HG02973 (cell line): ENCODE measurements around the gene MLKL.

ENCODE experiments used
- ATAC-seq: cut with Tn5 transposase; IDR thresholded peaks from one replicate; pipeline ENCODE4 v1.9.1; 2021; ENCODE audit warnings: moderate library complexity; ENCODE audit not compliant: unreplicated experiment

The MLKL gene

DNA sequence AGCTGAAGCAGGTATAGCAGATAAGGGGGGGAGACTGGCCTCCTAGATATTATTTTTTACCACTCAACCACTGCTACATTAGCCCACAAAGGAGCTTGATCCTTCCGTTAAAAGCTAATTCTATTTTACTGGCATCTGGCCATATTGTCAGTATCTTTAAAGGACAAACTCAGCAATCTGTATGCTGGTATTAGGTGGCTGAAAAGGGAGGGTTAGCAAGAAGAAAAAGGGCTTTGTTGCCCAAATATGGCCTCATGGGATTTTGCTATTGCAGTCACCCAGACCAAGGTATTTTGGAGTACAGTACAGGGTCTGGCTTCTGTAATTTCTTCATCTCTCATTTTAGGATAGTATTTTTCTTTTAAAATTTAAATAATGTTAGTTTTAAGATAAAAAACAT is 48.4 kb downstream of the MLKL start:
- ATAC-seq: no peak

DNA sequence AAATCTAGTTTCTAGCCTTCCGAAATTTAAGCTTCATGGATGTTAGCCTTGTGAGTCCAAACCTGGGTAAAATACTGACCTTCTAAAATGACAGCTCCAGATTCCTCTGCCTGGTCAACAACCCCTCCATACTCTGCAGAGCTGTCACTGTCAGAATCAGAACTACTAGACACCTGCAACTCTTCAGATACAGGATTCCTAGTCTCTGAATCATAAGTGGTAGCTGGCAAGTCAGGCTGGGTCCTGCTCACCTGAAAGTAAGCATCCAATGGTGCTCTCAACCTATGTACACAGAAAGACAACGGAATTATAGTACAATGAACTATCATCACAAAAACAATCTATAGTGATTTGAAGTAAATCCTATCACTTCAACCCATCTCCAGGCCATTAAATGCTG is 48.8 kb downstream of the MLKL start:
- ATAC-seq: no peak

DNA sequence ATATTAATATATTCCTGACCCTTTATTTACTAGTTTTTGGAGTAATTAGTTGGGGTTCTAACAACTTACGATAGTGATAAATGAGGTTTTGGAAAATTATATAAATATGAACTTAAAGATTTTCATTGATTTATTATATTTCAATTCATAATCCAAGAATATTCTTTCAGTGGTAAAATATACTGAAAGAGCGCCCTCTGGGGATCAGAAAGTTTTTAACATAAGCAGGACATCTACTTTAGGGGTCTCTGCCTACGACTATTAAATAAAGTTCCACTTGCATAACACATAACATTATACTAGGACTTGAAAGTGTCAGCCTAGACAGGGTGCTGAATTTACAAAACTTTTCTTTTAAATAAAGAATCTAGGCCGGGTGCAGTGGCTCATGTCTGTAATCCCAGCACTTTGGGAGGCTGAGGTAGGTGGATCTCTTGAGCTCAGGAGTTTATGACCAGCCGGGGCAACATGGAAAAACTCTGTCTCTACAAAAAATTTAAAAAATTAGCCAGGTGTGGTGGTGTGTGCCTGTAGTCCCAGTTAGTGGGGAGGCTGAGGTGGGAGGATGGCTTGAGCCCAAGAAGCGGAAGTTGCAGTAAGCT is 49.6 kb downstream of the MLKL start:
- ATAC-seq: no peak

DNA sequence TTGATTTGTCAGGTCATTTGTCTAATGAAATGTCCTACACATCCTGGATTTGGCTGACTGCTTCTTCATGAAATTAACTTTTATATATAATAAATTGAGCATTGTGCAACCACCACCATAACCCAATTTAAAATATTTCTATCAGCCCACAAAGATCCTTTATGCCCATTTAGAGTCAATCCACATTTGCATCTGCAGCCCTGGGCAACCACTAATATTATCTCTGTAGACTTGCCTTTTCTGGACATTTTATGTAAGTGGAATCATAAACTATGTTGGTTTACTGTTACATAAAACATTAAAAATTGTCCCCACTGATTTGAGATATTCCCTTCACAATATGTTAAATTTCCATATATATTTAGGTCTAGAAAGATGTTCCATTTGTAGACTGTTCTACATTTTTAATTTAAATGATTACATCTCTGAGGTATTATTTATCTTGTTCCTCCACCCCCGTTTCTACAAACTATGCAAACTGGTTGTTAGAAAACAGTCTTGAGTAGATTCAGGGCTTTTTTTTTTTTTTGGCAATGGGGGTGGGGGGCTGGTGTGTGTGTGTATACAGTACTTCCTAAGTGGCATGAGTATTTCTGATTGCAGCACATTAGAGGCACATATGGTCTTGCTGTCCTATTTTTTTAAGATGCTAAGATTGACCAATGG is 50.7 kb downstream of the MLKL start:
- ATAC-seq: no peak

DNA sequence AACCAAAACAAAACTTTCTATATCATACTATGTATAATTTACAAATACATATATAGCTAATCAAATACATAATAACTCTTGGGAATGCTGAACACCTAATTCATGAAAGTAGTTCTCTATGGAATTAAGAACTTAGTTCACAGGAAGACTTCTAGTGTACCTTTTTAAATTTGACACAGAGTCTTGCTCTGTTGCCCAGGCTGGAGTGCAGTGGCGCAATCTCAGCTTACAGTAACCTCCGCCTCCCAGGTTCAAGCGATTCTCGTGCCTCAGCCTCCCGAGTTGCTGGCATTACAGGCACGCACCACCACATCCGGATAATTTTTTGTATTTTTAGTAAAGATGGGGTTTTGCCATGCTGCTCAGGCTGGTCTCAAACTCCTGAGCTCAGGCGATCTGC is 58.7 kb downstream of the MLKL start:
- ATAC-seq: no peak

DNA sequence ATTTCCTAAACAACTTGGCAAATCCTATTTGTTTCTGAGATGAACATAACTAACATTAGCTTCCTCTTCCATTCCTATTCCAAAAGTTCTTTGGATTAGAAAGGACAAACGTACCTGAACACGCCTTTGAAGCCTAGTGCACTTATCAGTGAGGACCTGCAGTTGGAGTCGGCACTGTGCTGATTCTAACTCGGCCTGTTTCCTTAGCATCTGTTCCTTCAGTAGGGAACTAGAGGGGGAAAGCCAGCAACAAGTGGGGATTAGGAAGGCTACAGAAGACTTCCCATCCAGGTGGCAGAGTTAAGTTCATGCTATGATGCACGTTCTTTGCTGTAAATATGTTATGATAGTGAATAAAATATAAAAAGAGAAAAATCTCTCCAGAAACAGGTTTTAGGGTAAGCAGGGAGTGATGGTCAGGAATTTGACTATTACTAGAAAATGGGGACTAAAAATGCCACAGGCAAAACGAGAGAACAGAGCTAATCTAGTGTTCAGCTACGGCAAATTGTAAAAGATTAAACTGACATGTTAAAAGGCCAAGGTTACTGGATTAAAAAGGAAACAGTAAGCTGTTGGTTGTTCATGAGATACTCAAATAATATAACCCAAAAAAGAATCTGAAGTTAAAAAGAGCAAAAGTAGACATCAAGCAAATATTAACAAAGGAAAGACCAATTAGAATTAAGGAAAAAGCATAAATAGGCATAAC is 62.8 kb downstream of the MLKL start:
- no peak for ATAC-seq

DNA sequence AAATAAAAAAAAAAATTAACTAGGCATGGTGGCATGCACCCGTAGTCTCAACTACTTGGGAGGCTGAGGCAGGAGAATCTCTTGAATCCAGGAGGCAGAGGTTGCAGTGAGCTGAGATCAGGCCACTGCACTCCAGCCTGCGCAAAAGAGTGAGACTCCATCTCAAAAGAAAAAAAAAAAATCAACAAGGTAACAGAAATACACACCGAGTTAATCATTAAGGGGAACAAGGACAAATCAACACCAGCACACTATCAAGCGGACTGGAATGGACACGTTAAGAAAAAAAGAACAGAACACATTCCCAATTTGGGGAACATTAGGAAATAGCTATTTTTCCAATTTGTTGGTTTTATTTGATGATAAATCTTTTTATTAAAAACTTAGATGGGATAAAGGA is 65.4 kb downstream of the MLKL start:
- ATAC-seq: no peak

DNA sequence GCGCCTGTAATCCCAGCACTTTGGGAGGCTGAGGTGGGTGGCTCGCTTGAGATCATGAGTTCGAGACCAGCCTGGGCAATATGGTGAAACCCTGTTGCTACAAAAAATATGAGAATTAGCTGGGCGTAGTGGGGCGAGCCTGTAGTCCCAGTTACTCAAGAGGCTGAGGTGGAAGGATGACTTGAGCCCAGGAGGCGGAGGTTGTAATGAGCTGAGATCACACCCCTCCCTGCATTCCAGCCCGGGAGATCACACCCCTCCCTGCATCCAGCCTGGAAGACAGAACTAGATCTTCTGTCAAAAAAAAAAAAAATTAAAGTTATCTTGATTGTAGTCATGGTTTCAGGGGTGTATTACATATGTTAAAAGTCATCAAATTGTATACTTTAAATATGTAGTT is 67.0 kb downstream of the MLKL start:
- ATAC-seq: no peak

DNA sequence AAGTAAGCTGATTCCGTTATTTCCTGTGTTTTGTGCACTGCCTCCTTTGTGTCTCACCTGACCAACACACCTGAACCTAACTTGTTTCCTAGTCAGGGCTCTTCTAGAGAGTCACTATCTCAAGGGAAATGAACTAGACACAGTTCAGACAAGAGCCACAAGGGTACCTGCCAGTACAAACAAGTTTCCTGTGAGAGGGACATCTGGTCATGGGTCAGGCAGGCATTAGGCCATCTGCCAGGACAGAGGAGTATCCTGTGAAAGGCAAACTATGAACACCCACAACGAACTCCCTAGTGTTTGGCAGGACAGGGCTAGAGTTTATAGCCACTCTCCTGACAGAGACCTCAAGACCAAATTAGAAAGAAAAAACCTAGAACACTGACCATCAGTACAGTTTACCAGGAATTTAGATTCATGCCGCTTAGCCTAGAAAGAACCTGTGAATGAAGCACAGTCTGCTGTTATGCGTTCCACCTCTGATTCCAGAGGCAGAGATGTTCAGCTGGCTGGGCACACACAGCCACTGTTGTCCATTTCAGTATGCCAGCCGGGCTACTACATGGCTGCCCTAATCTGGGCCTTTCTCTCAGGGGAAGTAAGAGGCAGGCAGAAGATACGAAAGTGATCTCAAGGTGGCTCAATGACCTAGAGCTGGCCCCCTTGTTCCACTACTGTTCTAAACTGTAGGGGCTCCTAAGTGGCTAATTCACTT is 73.0 kb downstream of the MLKL start:
- ATAC-seq: no peak

DNA sequence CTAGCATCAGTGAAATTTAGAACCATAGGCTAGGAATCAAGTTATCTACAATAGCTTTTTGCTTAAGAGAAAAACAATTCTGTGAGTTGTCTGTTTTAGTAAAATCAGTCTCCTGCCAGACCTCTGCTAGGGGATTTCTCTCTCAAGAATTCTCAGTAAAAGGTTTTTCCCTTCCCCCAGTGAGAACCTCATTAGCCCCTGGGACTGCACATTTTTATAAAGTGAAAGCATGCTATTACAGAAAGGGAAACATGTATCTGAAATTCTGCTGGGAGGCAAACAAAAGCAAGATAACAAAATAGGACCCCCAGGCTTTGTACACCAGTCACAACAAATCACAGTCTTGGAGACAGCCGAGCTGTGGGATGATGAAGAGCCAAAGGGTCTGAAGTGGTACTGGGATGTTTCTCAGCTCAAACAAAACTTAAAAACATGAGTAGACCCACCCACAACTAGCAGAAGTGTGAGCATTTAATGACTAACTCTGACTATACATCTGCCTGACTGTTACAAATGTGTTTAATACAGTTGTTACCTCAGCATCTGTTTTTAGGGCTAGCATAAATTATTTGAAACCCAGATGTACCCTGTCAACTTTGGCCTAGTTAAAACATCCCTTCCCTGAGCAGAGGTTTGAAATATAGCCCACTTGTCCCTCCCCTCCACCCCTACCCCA is 73.8 kb downstream of the MLKL start:
- no peak for ATAC-seq

DNA sequence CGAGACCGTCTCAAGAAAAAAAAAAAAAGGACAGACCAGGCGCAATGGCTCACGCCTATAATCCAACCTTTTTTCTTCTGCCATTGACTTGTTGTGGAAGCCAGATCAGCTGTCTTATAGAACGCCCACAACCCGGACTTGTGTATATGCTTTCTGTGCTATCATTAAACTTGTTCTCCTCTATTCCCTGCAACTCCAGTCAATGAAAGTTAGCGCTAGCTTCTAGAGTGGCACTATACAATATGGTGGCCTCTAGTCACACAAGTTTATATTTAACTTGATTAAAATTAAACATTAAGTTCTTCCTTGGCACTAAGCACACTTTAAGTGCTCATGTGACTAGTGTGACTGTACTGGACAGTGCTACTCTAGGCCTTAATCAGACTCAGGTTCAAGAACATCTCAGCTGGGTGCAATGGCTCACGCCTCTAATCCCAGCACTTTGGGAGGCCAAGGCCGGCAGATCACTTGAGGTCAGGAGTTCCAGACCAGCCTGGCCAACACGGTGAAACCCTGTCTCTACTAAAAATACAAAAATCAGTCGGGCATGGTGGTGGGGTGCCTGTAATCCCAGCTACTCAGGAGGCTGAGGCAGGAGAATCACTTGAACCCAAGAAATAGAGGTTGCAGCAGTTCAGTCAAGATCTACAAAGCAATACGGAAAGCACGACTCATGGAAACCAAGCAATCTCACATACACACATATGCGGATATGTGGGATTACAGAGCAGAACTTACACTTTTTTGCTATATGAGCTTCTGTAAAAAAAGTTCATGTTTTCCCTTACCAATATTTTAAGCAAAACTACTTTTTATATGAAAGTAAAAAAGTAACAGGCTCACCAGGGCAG is 74.9 kb downstream of the MLKL start:
- no peak for ATAC-seq

DNA sequence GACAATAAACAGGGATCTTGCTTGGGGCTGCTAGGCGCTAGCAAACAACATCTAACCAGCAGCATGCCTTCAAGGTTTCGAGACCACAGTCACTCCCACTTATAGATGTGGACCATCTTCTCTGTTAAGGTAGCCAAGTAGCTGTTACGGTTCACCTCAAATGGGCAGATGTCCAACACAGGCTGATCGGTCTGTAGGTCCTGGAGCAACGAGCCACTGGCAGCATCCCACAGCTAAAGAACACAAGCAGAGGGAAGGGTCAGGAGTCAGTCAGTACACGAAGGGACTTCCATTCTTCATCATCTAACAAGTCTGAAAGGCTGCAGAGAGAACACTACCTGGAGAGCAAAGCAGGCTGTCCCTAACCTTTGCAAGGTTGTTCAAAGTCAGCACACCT is 76.8 kb downstream of the MLKL start:
- no peak for ATAC-seq

DNA sequence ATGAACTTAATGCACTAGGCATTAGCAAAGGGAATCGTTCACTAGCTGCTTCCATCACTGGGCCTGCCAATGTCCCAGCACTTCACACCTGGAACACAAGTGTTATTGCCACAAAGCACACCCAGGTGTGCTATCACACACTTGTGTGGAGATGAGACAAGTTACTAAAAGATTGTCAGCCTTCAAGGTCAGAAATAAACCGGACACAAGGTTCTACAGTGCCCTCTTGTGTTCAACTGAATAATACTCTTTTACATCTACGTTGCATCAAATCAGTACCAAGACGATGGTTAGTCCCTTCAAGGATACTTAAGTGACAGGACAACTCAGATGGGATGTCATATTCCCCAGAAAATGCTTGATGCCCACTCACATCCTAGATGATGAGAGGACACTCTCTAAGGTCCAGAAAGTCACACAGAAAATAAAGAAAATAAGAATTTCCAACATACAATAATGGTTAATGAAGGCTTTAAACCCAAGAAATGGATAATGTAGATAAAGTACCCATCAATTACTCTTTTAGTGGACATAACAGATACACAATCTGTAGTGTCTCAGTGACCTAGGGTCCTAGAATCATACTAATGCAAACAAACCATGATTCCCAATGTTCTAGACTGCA is 77.3 kb downstream of the MLKL start:
- ATAC-seq: no peak

DNA sequence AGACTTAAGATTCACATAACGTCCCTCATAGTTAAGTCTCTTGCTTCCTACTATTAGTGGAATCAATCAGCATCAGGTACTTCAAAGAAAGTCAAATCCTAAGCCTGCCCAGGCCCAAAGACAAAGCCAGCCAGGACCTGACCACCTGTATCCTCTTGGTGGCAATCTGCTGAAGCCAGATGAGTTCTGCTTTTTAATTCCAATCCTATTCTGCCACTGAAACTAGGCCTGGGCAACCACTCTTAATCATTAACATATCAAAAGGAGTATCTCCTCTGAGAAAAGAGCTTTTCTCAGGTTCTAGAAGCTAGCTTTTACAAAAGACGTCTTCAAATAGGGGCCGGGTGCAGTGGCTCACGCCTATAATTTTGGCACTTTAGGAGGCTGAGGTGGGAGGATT is 78.7 kb downstream of the MLKL start:
- no peak for ATAC-seq
